GM23248 (cell line): Measurements from ENCODE around the gene CA12.

Experiments used
- EZH2 ChIP-seq: fragments of 200-600 bp; sonication (generic); IDR thresholded peaks from 2 replicates; pipeline ENCODE4 v1.6.1; 2018; ENCODE audit warnings: antibody characterized with exemption, mild to moderate bottlenecking; ENCODE audit not compliant: insufficient read depth, poor library complexity, severe bottlenecking
- EZH2phosphoT487 ChIP-seq: fragments of 200-600 bp; sonication (generic); IDR thresholded peaks from 2 replicates; pipeline ENCODE4 v1.6.1; 2018; ENCODE audit warnings: antibody characterized with exemption, moderate library complexity, mild to moderate bottlenecking, low read depth; ENCODE audit not compliant: insufficient read depth

- no peak for TF ChIP-seq EZH2
- TF ChIP-seq EZH2phosphoT487, result no peak
Observed at GRCh38 chr15:63306492-63307073, 75.1 kb downstream of the CA12 start.
